Astrocyte of the spinal cord (primary cell): ENCODE data around the gene CRISPLD2.

ENCODE experiments used
- DNase-seq: peaks from one replicate; pipeline ENCODE4 v3.0.0; 2011; ENCODE audit warnings: low read depth, low spot score
- H3K4me3 ChIP-seq: 2 replicates; pipeline ENCODE4 v1.5.1; 2011; ENCODE audit warnings: low read depth, mild to moderate bottlenecking, low read length, moderate library complexity
- CTCF ChIP-seq: IDR thresholded peaks from 2 replicates; pipeline ENCODE4 v1.5.1; 2012; ENCODE audit warnings: low read depth, mild to moderate bottlenecking, low read length, inconsistent platforms
- in situ Hi-C: cut with HindIII; loops from 2 replicates; pipeline ENCODE4 v1.10.0; 2017; ENCODE audit warnings: low sequenced_read_pairs

The CRISPLD2 gene

DNA sequence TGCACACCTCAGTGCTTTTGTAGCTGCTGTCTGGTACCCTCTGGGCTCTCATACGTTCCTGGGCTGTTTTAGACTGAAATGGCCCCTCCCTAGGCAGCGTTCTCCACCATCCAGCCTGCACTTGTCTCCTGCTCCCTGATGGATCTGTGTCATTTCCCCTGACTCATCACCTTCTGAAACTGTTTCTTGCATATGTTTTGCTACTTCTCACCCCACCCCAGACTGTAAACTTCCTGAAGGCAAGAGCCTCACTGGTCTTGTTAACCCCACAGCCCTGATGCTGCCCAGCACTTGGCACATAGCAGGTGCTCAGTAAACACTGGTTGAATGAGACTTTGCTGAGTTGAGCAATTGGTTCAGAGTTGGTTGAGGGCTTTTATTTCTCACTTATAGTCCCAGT lies 78.7 kb downstream of the CRISPLD2 start:
- DNase-seq = no peak
- in situ Hi-C loops = no loop called here
- no peak overlapping the region for H3K4me3 ChIP-seq
- no peak for TF ChIP-seq CTCF

DNA sequence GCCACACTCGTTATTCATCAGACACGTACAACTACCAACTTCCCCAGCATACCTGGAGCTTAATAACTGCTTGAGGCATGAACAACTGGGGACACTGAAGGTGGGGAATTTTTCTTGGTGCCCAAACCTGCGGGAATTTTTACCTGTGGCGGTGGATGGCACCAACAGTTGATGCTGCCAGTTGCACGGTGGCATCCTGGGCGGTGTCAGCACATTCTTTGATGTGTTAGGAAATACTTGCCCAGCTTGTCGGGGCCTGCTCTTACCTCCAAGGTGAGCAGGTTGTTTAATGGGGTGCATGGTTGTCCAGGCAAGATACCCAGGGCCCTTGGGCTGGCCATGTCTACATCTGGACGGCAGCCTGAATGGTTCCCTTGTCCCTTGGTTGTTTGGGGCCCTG lies 79.6 kb downstream of the CRISPLD2 start:
- TF ChIP-seq CTCF = no peak
- no peak for DNase-seq
- no peak overlapping the region for H3K4me3 ChIP-seq
- in situ Hi-C loops = no loop called here

DNA sequence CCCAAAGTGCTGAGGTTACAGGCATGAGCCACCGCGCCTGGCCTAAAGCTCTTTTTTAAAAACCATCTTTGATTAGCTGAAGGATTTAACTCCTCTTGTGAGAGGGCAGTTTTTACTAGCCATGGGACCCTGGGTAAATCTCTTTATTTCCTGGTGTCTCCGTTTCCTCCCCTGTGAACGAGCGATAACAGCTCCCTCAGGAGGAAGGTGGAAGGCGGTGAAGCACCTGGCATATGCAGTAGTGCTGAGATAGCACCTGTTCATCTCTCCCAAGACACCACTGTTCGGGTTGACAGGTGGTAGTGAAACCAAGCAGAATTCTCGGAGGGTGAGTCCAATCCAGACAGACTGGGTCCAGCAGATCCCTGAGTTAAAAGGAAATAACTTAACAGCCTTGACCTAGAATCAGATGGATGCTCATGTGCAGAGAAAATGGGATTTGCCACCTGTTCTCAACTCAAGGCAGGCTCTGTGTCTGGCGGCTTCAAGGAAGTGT lies 86.2 kb downstream of the CRISPLD2 start:
- H3K4me3 ChIP-seq = no peak overlapping the region
- in situ Hi-C loops = no loop called here
- TF ChIP-seq CTCF = no peak
- DNase-seq = no peak

- DNase-seq = no peak
- no peak overlapping the region for H3K4me3 ChIP-seq
- in situ Hi-C loops = no loop called here
- no peak for TF ChIP-seq CTCF
Measured at GRCh38 chr16:84907051-84907450, 87.3 kb downstream of the CRISPLD2 start.

DNA sequence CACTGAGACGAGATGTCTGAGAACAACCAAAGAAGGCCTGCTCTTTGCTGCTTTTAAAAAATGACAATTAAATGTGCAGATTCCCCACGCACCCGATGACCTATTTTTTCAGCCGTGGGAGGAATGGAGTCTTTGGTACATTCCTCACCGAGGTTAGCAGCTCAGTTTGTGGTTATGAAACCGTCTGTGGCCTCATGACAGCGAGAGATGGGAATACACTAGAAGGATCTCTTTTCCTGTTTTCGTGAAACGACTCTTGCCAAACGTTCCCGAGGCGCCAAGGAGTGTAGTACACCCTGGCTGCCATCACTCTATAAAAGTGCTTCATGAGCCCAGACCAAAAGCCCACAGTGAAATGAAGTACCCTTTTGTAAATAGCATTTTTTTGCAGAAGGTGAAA lies 87.8 kb downstream of the CRISPLD2 start:
- peak; percentile 62 for DNase-seq
- no peak overlapping the region for H3K4me3 ChIP-seq
- TF ChIP-seq CTCF = no peak
- in situ Hi-C loops = no loop called here

DNA sequence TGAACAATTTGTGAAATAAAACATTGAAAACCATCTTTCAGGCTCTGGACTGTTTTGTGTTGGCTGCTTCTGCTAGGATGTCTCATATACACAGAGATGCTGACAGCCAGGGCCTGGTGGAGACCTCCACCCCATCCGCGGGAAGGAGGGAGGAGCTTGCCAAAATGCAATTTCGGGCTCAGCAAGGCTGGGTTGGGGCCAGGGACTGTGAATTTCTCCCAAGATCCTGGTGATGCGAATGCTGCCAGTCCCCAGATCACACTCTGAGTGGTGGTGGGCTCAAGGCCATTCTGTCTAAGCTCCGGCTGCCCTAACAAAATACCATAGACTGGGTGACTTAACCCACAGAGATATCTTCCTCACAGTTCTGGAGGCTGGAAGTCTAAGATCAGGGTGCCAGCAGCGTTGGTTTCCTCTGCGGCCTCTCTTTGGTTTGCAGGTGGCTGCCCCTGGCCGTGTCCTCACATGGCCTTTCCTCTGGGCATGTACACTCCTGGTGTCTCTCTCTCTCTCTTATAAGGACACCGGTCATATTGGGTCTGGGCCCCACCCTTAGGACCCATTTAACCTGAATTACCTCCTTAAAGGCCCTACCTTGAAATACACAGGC lies 89.8 kb downstream of the CRISPLD2 start:
- DNase-seq = no peak
- TF ChIP-seq CTCF = no peak
- H3K4me3 ChIP-seq = no peak overlapping the region
- in situ Hi-C loops = no loop called here
